ENCODE data around the gene ROR1.

GRCh38 chr1:63891060-63891690 is 117.4 kb downstream of the ROR1 start:
- TF ChIP-seq, protein P1, sequence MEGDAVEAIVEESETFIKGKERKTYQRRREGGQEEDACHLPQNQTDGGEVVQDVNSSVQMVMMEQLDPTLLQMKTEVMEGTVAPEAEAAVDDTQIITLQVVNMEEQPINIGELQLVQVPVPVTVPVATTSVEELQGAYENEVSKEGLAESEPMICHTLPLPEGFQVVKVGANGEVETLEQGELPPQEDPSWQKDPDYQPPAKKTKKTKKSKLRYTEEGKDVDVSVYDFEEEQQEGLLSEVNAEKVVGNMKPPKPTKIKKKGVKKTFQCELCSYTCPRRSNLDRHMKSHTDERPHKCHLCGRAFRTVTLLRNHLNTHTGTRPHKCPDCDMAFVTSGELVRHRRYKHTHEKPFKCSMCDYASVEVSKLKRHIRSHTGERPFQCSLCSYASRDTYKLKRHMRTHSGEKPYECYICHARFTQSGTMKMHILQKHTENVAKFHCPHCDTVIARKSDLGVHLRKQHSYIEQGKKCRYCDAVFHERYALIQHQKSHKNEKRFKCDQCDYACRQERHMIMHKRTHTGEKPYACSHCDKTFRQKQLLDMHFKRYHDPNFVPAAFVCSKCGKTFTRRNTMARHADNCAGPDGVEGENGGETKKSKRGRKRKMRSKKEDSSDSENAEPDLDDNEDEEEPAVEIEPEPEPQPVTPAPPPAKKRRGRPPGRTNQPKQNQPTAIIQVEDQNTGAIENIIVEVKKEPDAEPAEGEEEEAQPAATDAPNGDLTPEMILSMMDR (IDR thresholded peaks at IDR 0.05; ENCODE audit: low read length) = no peak
- TF ChIP-seq EZH2 (optimal IDR thresholded peaks at IDR 0.05; ENCODE audit: low read depth, low read length) = no peak
